Islet precursor cell (in vitro differentiated cells): ENCODE measurements around the gene ALG9.

Experiments
- DNase-seq: peaks from one replicate; pipeline ENCODE4 v3.0.0-alpha.2; 2018

The ALG9 gene

GRCh38 chr11:111879637-111879960 lies 8.2 kb upstream of the ALG9 start:
- no peak for DNase-seq

- peak; percentile 99 for DNase-seq
These were observed 7.7 kb upstream of the ALG9 start, which contains the start of the genes CFAP68 and FDXACB1 for GRCh38 chr11:111878849-111879636. Gene CFAP68 (plus strand): TSS chr11:111879541. CDS start chr11:111879561, 20 bp downstream. Gene FDXACB1 (minus strand): TSS chr11:111879165. CDS start chr11:111879132, 33 bp downstream.

DNA sequence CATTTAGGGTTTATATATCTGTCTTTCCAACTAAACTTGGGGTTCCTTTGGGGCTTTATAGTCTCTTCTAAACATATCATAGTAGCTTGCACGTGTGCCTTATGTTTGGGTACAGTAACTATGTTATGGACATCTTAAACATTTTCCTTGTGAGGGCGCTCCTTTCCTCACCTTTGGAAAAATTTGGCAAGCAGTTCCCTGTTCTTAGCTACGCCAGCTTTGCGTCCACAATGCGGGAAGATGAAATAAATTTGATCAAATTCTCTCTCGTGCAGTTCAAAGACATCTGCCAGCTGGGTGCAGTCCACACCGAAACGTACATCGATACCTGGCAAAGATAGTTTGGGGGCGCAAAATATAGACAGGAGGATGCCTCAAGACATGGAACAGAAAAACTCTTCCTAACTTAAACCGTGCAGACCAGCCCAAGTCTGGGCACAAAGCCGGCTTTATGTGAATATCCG lies 7.0 kb upstream of the ALG9 start:
- DNase-seq, result no peak

DNA sequence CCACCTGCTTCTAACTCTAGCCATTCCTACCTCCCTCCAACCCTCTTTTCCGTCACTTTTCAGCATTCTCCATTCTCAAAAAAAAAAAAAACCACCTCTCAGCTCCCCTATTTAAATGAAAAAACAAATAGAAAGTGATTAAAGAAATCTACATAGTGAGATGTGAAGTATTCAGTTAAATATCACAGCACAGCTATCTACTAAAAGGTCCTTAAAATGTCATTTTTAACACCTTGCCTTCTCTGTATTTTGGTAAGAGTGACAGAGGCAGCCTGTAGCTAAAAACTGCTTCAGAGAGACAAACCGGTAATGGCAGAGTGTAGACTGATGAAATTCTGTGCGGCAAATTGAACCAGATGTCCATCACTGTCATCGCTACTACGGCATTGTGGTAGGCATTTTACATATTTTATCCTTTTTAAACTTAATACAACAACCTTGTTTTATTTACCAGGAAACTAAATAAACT lies 346 bp upstream of the ALG9 start:
- DNase-seq, result no peak

- no peak for DNase-seq
These were observed 877 bp downstream of the ALG9 start for GRCh38 chr11:111870522-111870885.

- no peak for DNase-seq
These were observed 1.3 kb downstream of the ALG9 start for GRCh38 chr11:111870113-111870512.

- DNase-seq, result no peak
These were observed 11.1 kb downstream of the ALG9 start for GRCh38 chr11:111860257-111860656.

GRCh38 chr11:111855506-111855905 lies 15.9 kb downstream of the ALG9 start:
- no peak for DNase-seq

DNA sequence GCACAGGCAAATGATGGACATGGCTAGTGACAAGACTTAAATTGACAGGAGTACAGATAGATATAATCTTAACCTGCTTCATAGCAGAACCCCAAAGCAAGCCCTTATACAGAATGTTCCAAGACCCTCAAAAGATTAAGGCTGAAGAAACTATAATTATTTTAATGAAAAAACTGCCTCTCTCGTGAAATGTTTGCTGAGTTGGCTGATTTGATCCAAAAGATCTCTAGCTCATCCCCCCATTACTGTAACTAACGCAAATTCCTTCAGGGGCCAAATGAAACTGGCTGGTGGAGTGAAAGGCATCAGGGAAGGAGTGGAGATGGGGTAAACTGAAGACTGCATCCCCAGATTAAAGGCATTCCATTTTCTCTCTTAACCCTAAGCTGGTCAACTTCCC lies 19.3 kb downstream of the ALG9 start:
- DNase-seq, result no peak

GRCh38 chr11:111851636-111852035 lies 19.7 kb downstream of the ALG9 start:
- no peak for DNase-seq

- no peak for DNase-seq
These were observed 20.3 kb downstream of the ALG9 start for GRCh38 chr11:111851067-111851466.

- no peak for DNase-seq
These were observed 21.8 kb downstream of the ALG9 start for GRCh38 chr11:111849631-111850030.

- peak; percentile 67 for DNase-seq
These were observed 24.7 kb downstream of the ALG9 start for GRCh38 chr11:111846636-111847035.

GRCh38 chr11:111846063-111846462 lies 25.3 kb downstream of the ALG9 start:
- DNase-seq, result no peak

DNA sequence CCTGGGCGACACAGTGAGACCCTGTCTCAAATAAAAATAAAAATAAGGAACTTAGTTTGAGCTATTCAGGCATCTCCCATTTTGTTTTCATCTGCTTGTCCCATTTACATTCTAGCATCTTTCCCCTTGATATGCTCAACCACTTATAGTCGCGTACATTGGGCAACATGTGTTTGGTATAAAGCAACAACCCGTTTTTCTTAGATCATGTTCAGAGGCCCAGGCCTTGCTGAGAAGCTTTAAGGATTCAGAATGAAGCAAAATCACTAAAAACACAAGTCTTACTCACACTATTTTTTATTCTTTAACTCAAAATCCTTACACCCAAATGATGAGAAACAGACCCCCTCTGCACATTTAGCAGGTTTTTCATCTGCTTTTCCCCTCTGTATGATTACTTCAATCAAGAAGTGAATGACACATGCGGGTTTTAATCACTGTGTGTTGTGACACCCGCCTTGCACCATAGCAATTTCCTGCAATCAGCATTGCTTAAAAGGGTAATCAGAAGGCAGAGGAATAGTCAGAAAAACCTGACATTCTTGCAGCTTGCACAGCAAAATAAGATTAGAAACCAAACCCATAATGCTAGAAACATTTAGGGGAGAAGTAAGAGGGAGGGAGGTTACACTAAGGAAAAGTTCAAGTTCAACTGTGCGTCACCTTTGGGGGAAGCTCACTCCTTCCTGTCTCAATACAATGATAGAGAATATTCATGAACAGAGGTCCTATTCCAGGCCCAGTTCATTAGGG lies 25.9 kb downstream of the ALG9 start:
- no peak for DNase-seq

- no peak for DNase-seq
These were observed 27.7 kb downstream of the ALG9 start for GRCh38 chr11:111843661-111844060.

DNA sequence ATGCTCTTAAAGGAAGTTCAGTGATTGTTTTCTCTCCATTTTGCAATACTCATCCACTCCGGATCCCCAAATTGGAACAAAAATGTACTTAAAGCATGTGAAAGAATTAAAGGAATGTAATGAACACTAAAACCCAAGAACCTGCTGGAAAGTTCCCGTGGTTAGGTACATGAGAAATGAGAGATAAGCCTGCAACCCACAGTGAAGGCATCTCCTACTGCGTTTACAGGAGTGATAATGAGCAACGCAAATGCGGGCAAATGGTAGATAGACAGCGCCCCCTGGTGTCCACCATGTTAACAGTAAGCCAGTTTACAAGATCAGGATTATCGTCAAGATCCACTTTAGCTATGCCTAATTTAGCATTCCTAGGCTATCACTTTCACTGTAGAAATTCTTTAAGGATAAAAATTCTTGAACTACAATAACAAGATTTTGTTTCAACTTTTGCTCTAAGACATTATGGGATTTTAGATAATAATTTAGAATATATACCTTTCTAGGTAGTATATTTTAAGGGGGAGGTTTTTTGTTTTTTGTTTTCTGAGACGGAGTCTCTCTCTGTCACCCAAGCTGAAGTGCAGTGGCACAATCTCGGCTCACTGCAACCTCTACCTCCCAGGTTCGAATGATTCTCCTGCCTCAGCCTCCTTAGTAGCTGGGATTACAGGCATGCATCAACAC lies 29.9 kb downstream of the ALG9 start:
- peak; percentile 87 for DNase-seq

DNA sequence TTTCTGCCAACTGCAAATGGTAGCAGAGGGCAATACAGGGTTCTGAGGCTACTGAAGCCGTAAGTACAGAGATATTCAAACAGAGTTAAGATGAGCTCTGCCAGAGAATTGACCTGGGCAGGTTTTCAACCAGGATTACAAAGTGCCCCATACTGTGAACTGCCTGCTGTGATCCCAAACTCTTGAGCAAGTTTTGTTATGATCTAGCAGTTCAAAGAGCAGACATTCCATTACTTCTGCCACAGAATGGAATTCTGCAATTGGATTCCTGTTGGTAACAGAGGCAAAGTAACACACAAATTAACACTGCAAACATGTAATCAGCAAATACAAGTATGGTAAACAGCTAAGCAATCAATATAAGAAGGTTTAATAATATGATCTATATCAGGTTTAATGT lies 31.2 kb downstream of the ALG9 start:
- no peak for DNase-seq

GRCh38 chr11:111838054-111838453 lies 33.3 kb downstream of the ALG9 start:
- DNase-seq, result no peak

GRCh38 chr11:111837366-111837891 lies 34.0 kb downstream of the ALG9 start:
- no peak for DNase-seq

DNA sequence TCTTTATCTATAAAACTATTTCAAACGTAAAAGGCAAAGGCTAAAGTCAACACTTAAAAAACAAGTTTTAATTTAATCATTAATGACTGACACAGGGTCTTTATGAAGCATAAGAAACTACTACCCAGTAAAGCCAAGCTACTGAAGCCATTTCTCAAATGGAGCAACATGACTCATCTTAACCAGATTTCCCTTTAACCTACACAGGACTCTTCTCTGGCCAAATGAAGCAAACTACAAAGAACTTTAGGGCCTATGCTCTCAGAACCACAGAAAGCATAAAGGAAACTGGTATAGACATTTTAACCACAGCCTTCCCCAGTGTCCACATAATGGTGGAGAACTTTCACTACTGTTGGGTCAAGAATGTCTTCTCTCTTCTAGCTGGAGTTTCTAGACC lies 34.7 kb downstream of the ALG9 start:
- no peak for DNase-seq

DNA sequence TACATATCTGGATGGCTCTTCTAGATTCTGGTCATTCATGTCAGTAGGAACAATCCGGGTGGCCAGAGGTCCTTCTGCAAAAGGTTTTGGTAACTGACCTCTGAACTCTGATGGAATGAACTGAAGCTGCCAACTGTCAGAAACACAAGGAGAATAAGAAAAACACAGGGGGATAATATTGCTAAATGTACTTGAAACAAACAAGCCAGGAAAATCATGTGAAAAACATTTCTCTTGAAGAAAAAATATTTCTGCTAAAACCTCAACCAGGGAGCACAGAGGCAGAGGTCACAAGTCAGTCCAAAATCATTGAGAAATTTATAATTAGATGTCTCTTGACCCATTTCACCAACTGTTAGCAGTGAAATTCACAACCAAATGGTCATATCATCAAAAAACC lies 35.2 kb downstream of the ALG9 start:
- no peak for DNase-seq

GRCh38 chr11:111835665-111836064 lies 35.7 kb downstream of the ALG9 start:
- no peak for DNase-seq
